Osteocyte (in vitro differentiated cells): ENCODE data around the gene CPN1. TPM values are rescaled to one million over a fixed set of nuclear protein-coding genes. Genes with fewer than 3 reads are reported as not detected.
"Not testable (repeated sequence)": the region's sequence is repeated elsewhere in the genome, so short reads cannot be mapped to it uniquely, and the experiment has no call there.

Source experiments
- DNase-seq: peaks from one replicate; pipeline ENCODE4 v3.0.0; 2021; ENCODE audit warnings: mixed read lengths; ENCODE audit not compliant: unreplicated experiment; ENCODE audit errors: extremely low spot score
- H3K27ac Mint-ChIP-seq: one replicate; pipeline ENCODE4 v1.8.0; 2021; ENCODE audit warnings: mild to moderate bottlenecking, mixed read lengths; ENCODE audit not compliant: unreplicated experiment
- H3K27me3 Mint-ChIP-seq: one replicate; pipeline ENCODE4 v1.8.0; 2021; ENCODE audit warnings: mixed read lengths; ENCODE audit not compliant: unreplicated experiment
- H3K36me3 Mint-ChIP-seq: one replicate; pipeline ENCODE4 v1.8.0; 2021; ENCODE audit warnings: mixed read lengths; ENCODE audit not compliant: unreplicated experiment
- H3K4me1 Mint-ChIP-seq: one replicate; pipeline ENCODE4 v1.8.0; 2021; ENCODE audit warnings: mixed read lengths; ENCODE audit not compliant: unreplicated experiment
- H3K4me3 Mint-ChIP-seq: one replicate; pipeline ENCODE4 v1.8.0; 2021; ENCODE audit warnings: mild to moderate bottlenecking, moderate library complexity, mixed read lengths; ENCODE audit not compliant: unreplicated experiment
- H3K9me3 Mint-ChIP-seq: one replicate; pipeline ENCODE4 v1.8.0; 2021; ENCODE audit warnings: mixed read lengths; ENCODE audit not compliant: unreplicated experiment
- total RNA-seq: library from RNA; stranded (reverse); gene quantifications from 2 replicates; pipeline ENCODE4 v1.2.1, GENCODE V29; 2021
- TF ChIP-seq, protein P1 (sequence below): fragments of 200-600 bp; sonication (generic); IDR thresholded peaks from 2 replicates; pipeline ENCODE4 v1.5.0; 2021; ENCODE audit warnings: antibody characterized with exemption, mild to moderate bottlenecking, moderate library complexity

CPN1 gene
- total RNA-seq, 1 donor from 2014 or later = not detected

DNA sequence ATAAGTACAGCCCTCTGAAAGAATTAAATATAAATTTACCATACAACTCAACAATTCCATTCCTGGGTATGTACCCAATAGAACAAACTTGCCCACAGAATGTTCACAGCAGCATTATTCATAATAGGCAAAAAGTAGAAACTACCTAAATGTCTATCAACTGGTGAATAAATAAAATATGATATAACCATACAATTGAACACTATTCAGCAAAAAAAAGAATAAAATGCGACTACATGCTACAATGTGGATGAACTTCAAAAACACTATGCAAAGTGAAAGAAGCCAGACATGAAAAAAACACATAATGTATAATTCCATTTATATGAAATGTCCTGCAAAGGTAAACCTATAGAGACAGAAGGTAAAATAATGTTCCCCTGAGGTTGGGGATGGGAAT lies 2.0 kb upstream of the CPN1 start:
- H3K27me3 Mint-ChIP-seq = peaks cover 71% of the 10 kb centered on the region
- DNase-seq = no peak

DNA sequence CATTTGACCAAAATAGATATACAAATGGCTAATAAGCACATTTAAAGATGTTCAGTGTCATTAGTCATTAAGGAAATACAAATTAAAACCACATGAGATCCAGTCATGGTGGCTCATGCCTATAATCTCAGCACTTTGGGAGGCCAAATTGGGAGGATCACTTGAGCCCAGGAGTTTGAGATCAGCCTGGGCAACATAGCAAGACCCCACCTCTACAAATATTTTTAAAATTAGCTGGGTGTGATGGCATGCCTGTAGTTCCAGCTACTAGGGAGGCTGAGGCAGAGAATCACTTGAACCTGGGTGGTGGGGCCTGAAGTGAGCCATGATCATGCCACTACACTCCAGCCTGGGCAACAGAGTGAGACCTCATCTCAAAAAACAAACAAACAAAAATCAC lies 607 bp upstream of the CPN1 start:
- not testable (repeated sequence) for H3K9me3 Mint-ChIP-seq, H3K4me3 Mint-ChIP-seq, H3K27ac Mint-ChIP-seq, DNase-seq, H3K4me1 Mint-ChIP-seq, H3K36me3 Mint-ChIP-seq
- peaks cover 67% of the 10 kb centered on the region for H3K27me3 Mint-ChIP-seq

More for the DNA sequence above, 2.0 kb upstream of the CPN1 start:
- Mint-ChIP-seq H3K27ac (no peak overlapping the region), H3K36me3 (no peaks in the 10 kb centered on the region), H3K4me1 (no peaks in the 10 kb centered on the region), H3K4me3 (no peak overlapping the region), H3K9me3 (no peaks in the 10 kb centered on the region)
- TF ChIP-seq, protein P1, sequence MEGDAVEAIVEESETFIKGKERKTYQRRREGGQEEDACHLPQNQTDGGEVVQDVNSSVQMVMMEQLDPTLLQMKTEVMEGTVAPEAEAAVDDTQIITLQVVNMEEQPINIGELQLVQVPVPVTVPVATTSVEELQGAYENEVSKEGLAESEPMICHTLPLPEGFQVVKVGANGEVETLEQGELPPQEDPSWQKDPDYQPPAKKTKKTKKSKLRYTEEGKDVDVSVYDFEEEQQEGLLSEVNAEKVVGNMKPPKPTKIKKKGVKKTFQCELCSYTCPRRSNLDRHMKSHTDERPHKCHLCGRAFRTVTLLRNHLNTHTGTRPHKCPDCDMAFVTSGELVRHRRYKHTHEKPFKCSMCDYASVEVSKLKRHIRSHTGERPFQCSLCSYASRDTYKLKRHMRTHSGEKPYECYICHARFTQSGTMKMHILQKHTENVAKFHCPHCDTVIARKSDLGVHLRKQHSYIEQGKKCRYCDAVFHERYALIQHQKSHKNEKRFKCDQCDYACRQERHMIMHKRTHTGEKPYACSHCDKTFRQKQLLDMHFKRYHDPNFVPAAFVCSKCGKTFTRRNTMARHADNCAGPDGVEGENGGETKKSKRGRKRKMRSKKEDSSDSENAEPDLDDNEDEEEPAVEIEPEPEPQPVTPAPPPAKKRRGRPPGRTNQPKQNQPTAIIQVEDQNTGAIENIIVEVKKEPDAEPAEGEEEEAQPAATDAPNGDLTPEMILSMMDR = no peak

DNA sequence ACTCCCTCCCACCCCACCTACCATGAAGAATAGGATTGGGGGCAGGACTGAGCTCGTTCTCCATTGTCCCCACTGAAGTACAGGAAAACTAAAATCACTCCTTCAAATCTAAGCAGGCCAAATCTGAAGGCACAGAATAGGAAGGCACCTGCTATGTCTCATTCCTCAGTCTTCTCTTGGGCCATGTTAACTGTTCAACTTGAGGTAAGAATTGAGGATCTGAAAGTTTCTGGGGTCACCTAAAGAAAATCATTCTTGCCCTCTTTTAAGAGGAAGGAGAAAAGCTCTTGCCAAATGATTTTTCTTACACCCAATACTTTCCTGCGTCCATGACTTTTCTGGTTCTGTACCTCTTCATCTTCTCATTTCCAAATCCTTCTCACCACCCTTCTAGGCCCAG lies 4.9 kb downstream of the CPN1 start:
- H3K9me3 Mint-ChIP-seq = no peaks in the 10 kb centered on the region
- no peaks in the 10 kb centered on the region for H3K36me3 Mint-ChIP-seq
- no peak overlapping the region for H3K27ac Mint-ChIP-seq
- no peak for DNase-seq
- no peaks in the 10 kb centered on the region for H3K4me1 Mint-ChIP-seq
- H3K27me3 Mint-ChIP-seq = peaks cover 53% of the 10 kb centered on the region
- no peak overlapping the region for H3K4me3 Mint-ChIP-seq
- TF ChIP-seq, protein P1 = no peak

DNA sequence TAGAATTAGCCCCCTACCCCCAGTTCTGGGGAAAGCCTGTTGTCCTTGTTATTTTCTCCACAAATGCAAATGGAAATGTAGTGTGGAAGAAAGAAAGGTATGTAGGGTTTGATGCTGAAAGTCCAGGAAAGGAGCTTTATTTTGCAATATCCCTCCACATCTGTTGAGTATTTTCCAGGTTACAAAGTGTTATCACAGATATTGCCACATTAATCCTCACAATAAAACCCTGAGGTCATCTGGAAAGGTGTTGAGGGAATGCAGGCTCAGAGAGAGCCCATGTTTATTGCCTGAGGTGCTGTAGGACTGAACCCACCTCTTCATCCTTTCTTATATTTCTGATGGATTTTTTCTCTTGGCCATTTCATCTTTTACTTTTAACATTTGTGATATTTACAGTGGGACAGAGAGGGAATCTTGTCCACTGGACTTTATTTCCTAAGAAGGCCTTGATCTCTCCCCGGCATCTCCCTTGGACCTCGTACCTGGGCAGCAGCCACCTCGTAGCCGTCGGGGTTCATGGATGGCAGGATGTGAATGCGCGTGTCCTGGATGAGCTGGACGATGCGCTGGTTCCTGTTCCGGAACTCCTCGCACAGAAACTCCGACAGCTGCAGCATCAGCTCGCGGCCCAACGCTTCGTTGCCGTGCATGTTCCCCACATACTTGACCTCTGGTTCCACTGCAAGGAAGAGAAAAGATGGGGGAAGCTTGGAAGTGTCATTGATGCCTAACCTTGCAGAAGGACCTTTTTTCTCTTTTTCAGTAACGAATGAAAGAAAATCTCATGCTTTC lies 6.0 kb downstream of the CPN1 start:
- Mint-ChIP-seq H3K4me1 (no peaks in the 10 kb centered on the region), H3K27ac (no peak overlapping the region), H3K9me3 (no peaks in the 10 kb centered on the region), H3K4me3 (no peak overlapping the region), H3K36me3 (no peaks in the 10 kb centered on the region), H3K27me3 (peaks cover 54% of the 10 kb centered on the region)
- no peak for DNase-seq
- TF ChIP-seq, protein P1 = no peak

DNA sequence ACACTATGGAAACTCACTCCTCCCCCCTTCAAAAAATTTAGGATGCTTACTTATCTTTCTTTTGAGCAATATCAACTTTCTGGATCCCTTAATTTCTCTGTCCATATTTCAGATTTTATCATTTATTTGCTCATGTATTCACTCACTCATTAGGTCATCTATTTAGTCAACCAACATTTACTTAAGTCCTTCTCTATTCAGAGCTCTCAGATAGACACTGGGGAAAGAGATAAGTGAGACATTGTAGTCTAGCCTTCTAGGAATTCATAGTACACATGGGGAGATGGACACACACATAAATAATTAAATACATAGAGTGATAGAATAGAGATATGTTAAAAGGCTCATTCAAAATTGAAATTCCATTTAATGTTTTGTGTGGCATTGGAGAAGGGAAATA lies 9.2 kb downstream of the CPN1 start:
- Mint-ChIP-seq H3K27ac (no peak overlapping the region), H3K27me3 (peaks cover 37% of the 10 kb centered on the region), H3K4me1 (no peaks in the 10 kb centered on the region), H3K36me3 (no peaks in the 10 kb centered on the region), H3K9me3 (no peaks in the 10 kb centered on the region), H3K4me3 (no peak overlapping the region)
- TF ChIP-seq, protein P1 = no peak
- no peak for DNase-seq
